ENCODE measurements around the gene CYP4F11. TPM values are rescaled to one million over a fixed set of nuclear protein-coding genes. Genes with fewer than 3 reads are reported as not detected.

Gene CYP4F11
- total and polyA plus RNA-seq, 2 of the 13 experiments (the other 11 are each of a cell fraction or from before 2014, with no cell fraction given): 7.8 to 8.4 TPM

DNA sequence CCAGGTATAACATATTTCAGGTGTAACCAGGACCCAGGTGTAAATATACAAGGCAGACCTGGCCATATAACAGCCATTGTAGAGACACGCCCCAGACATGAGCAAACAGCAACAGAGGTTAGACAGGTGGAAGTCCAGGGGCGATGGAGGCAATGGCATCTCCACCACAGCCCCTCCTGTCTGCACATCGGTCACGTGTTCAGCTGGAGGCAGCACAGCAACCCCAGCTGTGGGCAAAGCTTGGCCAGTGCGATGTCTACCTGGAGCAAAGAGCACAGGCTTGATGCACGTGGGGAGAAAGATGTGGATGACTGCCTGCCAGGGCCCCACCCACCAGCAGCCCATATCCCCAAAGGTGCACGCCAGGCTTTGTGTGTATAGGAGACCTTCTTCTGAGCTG, 40.9 kb downstream of the CYP4F11 start:
- in situ Hi-C loops (cut with HindIII; ENCODE audit: extremely low pct_ligation_motif_present, low pct_unique_long_range_greater_than_20kb) (no loop called here), intact Hi-C loops (cut with micrococcal nuclease; ENCODE audit: unreplicated experiment) (no loop called here)
- H3K27me3 ChIP-seq (ENCODE audit: control insufficient read depth in 1 of 2, insufficient read depth in 2 of 2, low read length in 2 of 2): no peaks in the 10 kb centered on the region
- ChIA-PET POLR2A (no interaction called here), CTCF (ENCODE audit: low intra/inter-chr PET ratio, low total read pairs) (no interaction called here)
- H3K79me2 ChIP-seq (ENCODE audit: insufficient read depth, low read length): no peaks in the 10 kb centered on the region
- no peak overlapping the region for H3K27ac ChIP-seq (ENCODE audit: extremely low read length, insufficient read depth, low read length)
- no peaks in the 10 kb centered on the region for H4K20me1 ChIP-seq (ENCODE audit: insufficient read depth, low read length)
- no TSS peak for BruUV-seq (replicated peaks)
- H3K36me3 ChIP-seq (replicated peaks in 1 of 2; ENCODE audit: control insufficient read depth in 1 of 2, insufficient read depth in 2 of 2, low read length in 2 of 2): no peaks in the 10 kb centered on the region
- no peak overlapping the region for H3K4me3 ChIP-seq (replicated peaks in 1 of 3; ENCODE audit: insufficient read depth in 1 of 3, low read depth in 2 of 3, low read length in 3 of 3)
- H2AFZ ChIP-seq (ENCODE audit: low read length): no peak overlapping the region
- H3K4me2 ChIP-seq (ENCODE audit: low read depth, low read length): no peak overlapping the region
- ATAC-seq (peak; percentile 35), DNase-seq (ENCODE audit: low spot score) (no peak), FAIRE-seq (no peak)
- 9% methylated on average over 7 of the region's 7 CpGs for WGBS (ENCODE audit: low lambda C conversion rate)
- no peaks in the 10 kb centered on the region for H3K9me3 ChIP-seq (ENCODE audit: low read length)
- H3K4me1 ChIP-seq (ENCODE audit: insufficient read depth, low read length): peaks cover 34% of the 10 kb centered on the region
- H3K9ac ChIP-seq (ENCODE audit: insufficient read depth, low read depth, low read length): no peak overlapping the region
- TF ChIP-seq ZNF432 (CRISPR knock-in tag; IDR thresholded peaks at IDR 0.05; ENCODE audit: borderline replicate concordance) (no peak), ZNF841 (CRISPR knock-in tag; IDR thresholded peaks at IDR 0.05; ENCODE audit: borderline replicate concordance) (no peak), DNMT1 (CRISPR knock-in tag; IDR thresholded peaks at IDR 0.05) (no peak), ZBTB3 (CRISPR knock-in tag; IDR thresholded peaks at IDR 0.05; ENCODE audit: borderline replicate concordance, low read depth) (no peak), ZNF446 (CRISPR knock-in tag; IDR thresholded peaks at IDR 0.05) (no peak), ZNF207 (IDR thresholded peaks at IDR 0.05; ENCODE audit: borderline replicate concordance) (no peak), KDM5A (IDR thresholded peaks at IDR 0.05; ENCODE audit: borderline replicate concordance, low read length) (no peak), ZNF768 (CRISPR knock-in tag; IDR thresholded peaks at IDR 0.05) (no peak), FOXM1 (CRISPR knock-in tag; IDR thresholded peaks at IDR 0.05) (no peak), ZEB1 (IDR thresholded peaks at IDR 0.05; ENCODE audit: insufficient replicate concordance, low read depth) (no peak), MAFK (conservative IDR thresholded peaks at IDR 0.05 in 1 of 2, IDR thresholded peaks at IDR 0.05 in 1 of 2; ENCODE audit: low read length in 2 of 2) (no peak), ZNF367 (CRISPR knock-in tag; IDR thresholded peaks at IDR 0.05; ENCODE audit: borderline replicate concordance) (no peak), ZNF383 (CRISPR knock-in tag; IDR thresholded peaks at IDR 0.05; ENCODE audit: borderline replicate concordance) (no peak), CCDC6 (CRISPR knock-in tag; IDR thresholded peaks at IDR 0.05) (no peak), STAT5B (CRISPR knock-in tag; IDR thresholded peaks at IDR 0.05) (no peak)
- TF ChIP-seq, protein P1, sequence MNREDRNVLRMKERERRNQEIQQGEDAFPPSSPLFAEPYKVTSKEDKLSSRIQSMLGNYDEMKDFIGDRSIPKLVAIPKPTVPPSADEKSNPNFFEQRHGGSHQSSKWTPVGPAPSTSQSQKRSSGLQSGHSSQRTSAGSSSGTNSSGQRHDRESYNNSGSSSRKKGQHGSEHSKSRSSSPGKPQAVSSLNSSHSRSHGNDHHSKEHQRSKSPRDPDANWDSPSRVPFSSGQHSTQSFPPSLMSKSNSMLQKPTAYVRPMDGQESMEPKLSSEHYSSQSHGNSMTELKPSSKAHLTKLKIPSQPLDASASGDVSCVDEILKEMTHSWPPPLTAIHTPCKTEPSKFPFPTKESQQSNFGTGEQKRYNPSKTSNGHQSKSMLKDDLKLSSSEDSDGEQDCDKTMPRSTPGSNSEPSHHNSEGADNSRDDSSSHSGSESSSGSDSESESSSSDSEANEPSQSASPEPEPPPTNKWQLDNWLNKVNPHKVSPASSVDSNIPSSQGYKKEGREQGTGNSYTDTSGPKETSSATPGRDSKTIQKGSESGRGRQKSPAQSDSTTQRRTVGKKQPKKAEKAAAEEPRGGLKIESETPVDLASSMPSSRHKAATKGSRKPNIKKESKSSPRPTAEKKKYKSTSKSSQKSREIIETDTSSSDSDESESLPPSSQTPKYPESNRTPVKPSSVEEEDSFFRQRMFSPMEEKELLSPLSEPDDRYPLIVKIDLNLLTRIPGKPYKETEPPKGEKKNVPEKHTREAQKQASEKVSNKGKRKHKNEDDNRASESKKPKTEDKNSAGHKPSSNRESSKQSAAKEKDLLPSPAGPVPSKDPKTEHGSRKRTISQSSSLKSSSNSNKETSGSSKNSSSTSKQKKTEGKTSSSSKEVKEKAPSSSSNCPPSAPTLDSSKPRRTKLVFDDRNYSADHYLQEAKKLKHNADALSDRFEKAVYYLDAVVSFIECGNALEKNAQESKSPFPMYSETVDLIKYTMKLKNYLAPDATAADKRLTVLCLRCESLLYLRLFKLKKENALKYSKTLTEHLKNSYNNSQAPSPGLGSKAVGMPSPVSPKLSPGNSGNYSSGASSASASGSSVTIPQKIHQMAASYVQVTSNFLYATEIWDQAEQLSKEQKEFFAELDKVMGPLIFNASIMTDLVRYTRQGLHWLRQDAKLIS (CRISPR knock-in tag; IDR thresholded peaks at IDR 0.05): no peak
- TF ChIP-seq, protein P2, sequence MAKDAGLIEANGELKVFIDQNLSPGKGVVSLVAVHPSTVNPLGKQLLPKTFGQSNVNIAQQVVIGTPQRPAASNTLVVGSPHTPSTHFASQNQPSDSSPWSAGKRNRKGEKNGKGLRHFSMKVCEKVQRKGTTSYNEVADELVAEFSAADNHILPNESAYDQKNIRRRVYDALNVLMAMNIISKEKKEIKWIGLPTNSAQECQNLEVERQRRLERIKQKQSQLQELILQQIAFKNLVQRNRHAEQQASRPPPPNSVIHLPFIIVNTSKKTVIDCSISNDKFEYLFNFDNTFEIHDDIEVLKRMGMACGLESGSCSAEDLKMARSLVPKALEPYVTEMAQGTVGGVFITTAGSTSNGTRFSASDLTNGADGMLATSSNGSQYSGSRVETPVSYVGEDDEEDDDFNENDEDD (CRISPR knock-in tag; IDR thresholded peaks at IDR 0.05; ENCODE audit: borderline replicate concordance): no peak
- TF ChIP-seq, protein P3, sequence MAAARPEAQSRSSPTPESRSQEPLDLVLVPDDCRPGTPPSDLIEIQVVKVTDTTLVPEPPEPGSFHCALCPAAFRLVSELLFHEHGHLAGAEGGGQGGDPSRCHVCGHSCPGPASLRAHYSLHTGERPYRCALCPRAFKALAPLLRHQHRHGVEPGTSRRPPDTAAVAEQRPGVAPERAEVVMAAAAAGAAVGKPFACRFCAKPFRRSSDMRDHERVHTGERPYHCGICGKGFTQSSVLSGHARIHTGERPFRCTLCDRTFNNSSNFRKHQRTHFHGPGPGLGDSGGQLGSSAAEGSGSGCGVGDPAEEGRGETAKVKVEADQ (CRISPR knock-in tag; IDR thresholded peaks at IDR 0.05; ENCODE audit: borderline replicate concordance): no peak
- TF ChIP-seq, protein P4, sequence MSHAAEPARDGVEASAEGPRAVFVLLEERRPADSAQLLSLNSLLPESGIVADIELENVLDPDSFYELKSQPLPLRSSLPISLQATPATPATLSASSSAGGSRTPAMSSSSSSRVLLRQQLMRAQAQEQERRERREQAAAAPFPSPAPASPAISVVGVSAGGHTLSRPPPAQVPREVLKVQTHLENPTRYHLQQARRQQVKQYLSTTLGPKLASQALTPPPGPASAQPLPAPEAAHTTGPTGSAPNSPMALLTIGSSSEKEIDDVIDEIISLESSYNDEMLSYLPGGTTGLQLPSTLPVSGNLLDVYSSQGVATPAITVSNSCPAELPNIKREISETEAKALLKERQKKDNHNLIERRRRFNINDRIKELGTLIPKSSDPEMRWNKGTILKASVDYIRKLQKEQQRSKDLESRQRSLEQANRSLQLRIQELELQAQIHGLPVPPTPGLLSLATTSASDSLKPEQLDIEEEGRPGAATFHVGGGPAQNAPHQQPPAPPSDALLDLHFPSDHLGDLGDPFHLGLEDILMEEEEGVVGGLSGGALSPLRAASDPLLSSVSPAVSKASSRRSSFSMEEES (CRISPR knock-in tag; IDR thresholded peaks at IDR 0.05): no peak

All from HepG2 (cell line).